GM12878 (cell line): Measurements from ENCODE around the gene NFKBIZ.

Experiments
- CTCF ChIP-seq, 3 experiments: IDR thresholded peaks in 2 of 3; conservative IDR thresholded peaks in 1 of 3; 2 replicates each; pipeline ENCODE4 v1.5.1; 2011; ENCODE audit warnings: low read depth in 3 of 3, low read length in 3 of 3, mild to moderate bottlenecking in 3 of 3, control low read depth in 2 of 3, moderate library complexity in 2 of 3, inconsistent platforms in 1 of 3, mixed read lengths in 1 of 3; ENCODE audit not compliant: control insufficient read depth in 2 of 3, insufficient read depth in 1 of 3; ENCODE audit errors: extremely low read depth in 1 of 3
- LARP7 ChIP-seq: fragments of 450-650 bp; IDR thresholded peaks from 2 replicates; pipeline ENCODE4 v1.6.1; 2017; ENCODE audit warnings: mild to moderate bottlenecking
- TARDBP ChIP-seq: IDR thresholded peaks from 2 replicates; pipeline ENCODE4 v1.6.1; 2016; ENCODE audit warnings: borderline replicate concordance
- ZNF622 ChIP-seq: fragments of 450-650 bp; IDR thresholded peaks from 2 replicates; pipeline ENCODE4 v1.6.1; 2017; ENCODE audit warnings: mild to moderate bottlenecking, inconsistent platforms

- TF ChIP-seq LARP7 = no peak
- TF ChIP-seq CTCF (IDR thresholded peaks at IDR 0.05 in 2 of 3, conservative IDR thresholded peaks at IDR 0.05 in 1 of 3; ENCODE audit: control insufficient read depth in 2 of 3, extremely low read depth in 1 of 3, insufficient read depth in 1 of 3, low read depth in 3 of 3, low read length in 3 of 3) = no peak
- TF ChIP-seq ZNF622 = no peak
- TF ChIP-seq TARDBP = no peak
Measured at GRCh38 chr3:101829874-101830273, 19.4 kb upstream of the NFKBIZ start.
